GF-D8 (cell line): ENCODE data around the gene KRTAP2-4.
"Not testable (repeated sequence)": the region's sequence is repeated elsewhere in the genome, so short reads cannot be mapped to it uniquely, and the experiment has no call there.

Experiments used
- DNase-seq: peaks from one replicate; lab custom pipeline; 2025; lab: John Stamatoyannopoulos, UW

Gene KRTAP2-4

DNA sequence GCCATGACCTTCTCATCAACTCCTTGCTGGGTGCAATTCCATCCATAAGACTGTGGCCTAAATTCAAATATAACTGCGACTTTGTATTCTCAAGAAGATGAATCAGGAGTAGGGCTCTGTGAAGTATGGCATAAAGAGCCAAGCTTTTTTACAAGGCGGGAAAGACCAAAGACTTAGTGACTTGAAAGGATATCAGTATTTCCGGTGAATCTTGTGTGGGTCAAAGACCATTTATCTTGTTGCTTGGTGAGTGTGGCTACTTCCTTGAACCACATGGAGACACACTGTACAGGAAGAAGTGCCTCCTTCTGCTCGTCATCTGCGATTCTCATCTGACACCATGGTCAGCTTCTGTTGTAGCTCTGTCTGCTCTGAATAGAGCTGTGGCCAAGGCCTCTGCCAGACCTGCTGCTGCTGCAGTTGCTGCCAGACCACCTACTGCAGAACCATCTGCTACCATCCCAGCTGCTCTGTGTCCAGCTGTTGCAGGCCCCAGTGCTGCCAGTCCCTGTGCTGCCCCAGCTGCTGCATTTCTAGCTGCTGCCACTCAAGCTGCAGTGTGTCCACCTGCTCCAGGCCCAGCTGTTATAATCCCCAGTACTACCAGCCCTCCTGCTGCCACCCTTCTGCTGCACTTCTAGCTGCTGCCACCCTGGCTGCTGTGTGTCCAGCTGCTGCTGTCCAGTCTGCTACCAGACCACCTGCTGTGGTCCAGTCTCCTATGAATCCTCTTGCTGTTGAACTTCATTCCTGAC is 6.1 kb upstream of the KRTAP2-4 start:
- no peak for DNase-seq

DNA sequence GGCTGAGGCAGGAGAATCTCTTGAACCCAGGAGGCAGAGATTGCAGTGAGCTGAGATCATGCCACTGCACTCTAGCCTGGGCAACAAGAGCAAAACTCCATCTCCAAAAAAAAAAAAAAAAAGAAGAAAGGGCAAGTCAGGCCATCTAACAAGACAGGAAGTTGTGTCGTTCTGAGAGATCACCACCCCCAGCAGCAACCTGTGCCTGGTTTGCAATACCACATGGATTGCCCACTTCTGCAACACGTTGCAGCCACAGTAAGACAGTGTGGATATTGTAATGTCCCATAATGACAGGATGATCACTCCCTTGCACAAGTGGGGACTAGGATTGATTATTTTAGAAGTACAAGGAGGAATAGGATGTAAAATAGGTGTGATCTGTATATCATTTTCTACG is 3.4 kb upstream of the KRTAP2-4 start:
- DNase-seq: no peak

DNA sequence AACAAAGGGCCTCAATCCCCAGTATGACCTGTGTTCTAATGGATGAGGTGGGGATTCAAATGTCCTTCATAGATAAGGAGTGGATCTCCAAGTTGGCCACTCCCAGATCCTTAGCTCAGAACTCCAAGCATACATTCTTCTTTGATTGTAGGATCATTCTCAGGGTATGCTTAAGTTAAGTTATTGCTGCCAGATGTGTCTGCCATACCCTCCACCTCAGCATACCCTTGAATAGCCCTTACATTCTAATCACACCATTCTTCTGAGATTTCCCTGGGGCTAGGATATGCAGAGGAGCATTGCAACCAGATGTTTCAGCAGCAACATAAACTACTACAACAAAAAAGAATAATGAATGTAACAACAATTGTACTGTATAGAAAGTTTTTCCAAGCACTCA is 1.6 kb upstream of the KRTAP2-4 start:
- DNase-seq: no peak

DNA sequence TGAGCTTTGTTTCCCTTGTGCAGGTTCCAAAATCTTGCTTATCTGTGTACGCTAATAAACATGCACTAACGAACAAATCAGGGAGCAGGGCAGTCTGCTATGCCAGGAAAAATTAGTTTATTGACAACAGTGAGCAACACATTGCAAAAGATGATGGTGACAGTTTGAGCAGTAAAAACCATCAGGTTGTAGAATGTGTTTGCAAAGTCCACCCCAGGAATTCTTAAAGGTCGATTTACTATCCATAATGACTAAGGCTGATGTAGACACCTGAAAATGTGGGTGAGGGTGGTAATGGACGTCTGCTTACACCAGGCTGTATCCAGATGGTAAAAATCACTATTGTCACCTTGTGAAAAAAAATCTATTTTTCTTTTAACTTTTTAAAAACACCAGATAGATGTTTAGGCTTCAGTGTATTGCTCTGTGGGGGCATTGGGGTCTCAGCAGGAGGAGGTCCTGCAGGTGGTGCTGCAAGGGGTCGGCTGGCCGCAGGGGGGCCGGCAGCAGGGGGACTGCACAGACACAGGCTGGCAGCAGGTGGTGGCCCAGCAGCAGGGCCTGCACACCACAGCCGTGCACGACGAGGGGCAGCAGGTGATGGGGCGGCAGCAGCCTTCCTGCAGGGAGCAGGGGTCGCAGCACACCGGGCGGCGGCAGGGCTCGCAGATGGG is 526 bp downstream of the KRTAP2-4 start:
- not testable (repeated sequence) for DNase-seq

DNA sequence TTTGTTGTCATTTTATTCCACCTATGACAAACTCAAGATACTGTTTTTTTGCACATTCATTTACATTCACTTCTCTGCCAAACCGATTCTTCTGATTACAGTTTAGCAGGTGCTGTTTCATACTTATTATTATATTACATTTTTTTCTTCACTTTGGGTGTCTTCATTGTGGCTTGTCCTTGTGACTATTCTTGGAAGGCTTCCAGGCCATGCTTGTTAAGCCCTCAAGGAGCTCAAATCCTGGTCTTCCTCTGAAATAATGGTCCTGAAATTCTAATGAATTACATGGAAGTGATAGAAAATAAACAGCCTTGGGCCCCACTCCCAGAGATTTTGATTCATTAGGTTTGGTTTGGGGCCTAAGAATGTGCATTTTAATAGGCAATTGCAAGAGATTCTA is 1.4 kb downstream of the KRTAP2-4 start:
- DNase-seq: no peak

DNA sequence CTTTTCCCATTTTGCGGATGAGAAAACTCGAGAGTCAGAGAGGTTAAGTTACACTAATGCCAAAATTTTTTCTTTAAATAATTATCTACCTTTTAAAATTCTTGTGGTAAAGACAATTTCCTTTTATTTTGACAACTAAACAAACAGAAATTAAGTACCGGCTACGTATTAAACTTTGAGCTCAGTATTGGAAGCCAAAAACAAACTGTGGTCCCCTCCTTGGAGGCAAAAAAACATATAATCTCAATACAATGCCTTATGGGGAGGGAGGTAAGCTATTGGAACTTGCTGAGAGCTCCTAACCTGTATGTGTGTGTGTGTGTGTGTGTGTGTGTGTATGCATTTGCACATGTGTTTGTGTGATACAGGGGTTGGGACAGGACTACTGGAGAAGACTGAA is 2.2 kb downstream of the KRTAP2-4 start:
- no peak for DNase-seq

DNA sequence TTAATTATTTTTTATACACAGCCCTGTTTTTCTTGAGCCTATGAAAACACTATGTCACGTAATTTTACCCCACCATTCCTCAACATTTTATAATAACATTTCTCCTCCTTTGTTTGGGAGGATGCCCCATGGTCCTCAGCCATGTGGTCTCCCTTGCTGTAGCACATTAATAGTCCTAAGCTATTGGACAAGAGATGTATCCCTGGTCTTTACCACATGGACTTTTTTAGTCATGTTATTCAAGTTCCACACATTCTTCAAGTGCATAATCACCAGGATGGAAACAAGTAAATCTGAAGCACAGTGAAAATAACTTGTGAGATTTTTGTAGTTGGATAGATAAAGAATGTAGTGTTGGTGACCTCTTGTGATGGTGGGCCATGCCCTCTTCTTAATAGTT is 3.7 kb downstream of the KRTAP2-4 start:
- DNase-seq: no peak

DNA sequence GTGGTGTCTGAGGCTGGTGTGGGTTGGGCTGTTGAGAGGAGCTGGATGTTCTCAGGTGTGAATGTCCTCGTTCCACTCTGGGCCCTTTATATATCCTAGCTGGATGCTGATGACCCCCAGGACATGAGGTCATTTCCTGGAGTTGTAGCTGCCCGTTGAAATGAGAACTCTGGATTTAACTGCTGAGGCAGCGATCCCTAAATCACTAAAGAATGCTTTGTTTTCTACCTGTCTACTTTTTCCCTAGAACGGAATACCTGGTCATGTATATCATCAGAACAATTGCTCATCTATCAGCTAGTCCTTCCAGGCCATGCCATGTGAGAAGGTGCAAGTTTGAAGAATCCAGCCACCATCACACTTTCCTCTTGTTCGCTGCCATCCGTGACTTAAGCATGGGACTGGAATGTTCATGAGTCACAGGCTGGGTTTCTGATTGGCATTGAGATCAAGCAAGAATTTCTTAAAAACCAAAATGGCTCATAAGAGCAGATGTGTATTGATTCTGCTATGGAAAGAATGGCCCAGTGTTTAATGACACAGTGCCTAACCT is 5.6 kb downstream of the KRTAP2-4 start, which contains the start of gene KRTAP2-3:
Gene KRTAP2-3 (minus strand): TSS at position 63 of the 553 bp plus-strand sequence. CDS start 64 bp downstream, outside the sequence.
- no peak for DNase-seq

DNA sequence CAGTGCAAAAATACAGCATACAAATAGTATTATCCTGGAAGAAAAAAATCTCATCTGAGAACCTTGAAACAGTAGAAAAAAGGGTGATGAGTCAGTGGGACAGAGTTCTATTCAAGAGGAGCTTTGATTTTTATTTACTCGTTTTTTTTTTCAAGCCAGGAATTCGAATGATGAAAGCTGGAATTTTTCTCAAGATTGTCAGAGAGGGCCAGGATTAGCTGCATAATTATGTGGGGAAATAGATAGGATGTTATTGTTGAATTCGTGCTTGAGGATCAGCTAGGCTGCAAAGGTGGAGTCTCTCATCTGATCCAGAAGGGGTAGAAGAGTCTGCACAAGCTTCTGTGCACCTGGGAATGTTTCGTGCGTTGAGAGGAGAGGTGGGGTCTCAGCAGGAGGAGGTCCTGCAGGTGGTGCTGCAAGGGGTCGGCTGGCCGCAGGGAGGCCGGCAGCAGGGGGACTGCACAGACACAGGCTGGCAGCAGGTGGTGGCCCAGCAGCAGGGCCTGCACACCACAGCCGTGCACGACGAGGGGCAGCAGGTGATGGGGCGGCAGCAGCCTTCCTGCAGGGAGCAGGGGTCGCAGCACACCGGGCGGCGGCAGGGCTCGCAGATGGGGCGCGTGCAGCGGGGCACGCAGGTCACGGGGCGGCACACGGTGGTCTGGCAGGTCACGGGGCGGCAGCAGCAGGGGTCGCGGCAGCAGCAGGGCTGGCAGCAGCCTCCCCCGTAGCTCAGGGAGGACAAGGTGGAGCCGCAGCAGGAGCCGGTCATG is 6.2 kb downstream of the KRTAP2-4 start:
- not testable (repeated sequence) for DNase-seq

DNA sequence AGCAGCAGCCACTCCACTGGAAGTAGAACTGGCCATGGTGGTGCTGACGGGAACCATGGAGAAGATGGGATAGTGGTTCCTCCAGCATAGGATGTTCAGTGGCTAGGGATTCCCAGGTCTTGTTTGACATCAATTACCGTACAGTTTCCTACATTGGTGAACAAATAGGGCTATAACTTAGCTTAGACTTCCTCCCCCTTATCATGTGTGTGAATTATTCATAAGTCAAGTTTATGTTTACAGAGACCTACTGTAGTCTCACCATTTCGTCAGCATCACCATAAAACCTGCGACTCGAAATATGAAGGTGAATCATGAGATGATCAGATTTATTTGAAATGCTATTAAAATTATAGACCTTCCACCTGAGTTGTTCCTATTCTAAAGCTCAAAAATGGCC is 6.9 kb downstream of the KRTAP2-4 start:
- DNase-seq: no peak

DNA sequence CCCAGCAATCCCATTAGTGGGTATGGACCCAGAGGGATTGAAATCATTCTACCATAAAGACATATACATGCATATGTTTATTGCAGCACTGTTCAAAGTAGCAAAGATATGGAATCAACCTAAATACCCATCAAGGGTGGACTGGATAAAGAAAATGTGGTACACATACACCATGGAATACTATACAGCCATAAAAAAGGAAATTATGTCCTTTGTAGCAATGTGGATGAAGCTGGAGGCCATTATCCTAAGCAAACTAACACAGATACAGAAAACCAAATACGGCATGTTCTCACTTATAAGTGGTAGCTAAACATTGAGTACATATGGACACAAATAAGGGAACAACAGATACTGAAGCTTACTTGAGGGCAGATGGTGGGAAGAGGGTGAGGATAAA is 8.1 kb downstream of the KRTAP2-4 start:
- no peak for DNase-seq

DNA sequence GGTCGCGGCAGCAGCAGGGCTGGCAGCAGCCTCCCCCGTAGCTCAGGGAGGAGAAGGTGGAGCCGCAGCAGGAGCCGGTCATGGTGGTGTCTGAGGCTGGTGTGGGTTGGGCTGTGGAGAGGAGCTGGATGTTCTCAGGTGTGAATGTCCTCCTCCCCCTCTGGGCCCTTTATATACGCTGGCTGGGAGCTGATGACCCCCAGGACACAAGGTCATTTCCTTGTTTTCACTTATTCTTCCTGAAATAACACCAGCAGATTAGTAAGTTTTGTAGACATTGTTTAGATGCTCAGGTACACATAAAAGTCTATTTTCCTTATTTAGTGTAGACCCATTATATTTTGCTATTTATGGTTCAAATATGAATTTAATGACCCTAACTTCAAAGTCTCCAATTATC is 10.5 kb downstream of the KRTAP2-4 start, which contains the start of gene KRTAP2-2:
Gene KRTAP2-2 (minus strand): TSS at position 101 of the 400 bp plus-strand sequence. CDS start 19 bp downstream, at position 82.
- not testable (repeated sequence) for DNase-seq

DNA sequence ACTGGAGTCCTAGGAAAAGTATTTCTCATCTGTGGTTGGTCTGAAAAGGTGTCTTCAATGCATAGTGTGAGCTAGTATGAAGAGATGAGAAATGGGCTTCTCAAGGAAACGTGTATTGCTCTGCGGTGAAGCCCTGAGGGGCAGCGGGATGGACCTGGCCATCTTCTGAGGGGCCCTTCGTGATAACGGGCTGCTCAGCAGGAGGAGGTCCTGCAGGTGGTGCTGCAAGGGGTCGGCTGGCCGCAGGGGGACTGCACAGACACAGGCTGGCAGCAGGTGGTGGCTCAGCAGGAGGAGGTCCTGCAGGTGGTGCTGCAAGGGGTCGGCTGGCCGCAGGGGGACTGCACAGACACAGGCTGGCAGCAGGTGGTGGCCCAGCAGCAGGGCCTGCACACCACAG is 11.1 kb downstream of the KRTAP2-4 start:
- not testable (repeated sequence) for DNase-seq

DNA sequence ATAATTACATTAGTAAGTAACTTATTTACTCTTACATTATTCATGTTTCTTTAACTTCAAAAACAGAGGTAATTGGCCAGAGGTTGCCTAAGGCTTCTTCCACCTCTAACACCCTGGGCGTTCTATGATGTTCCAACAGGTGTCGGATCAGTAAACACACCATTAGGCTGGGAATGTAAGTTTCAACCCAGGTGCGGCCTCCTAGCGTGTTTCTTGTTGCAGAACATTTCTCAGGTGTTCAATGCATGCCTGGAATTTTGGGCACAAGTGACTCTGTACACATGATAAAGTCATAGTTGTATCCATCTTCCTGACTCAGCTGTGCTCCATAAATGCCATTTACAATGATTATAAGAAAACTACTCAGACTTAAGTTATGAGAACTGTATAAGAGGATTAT is 11.7 kb downstream of the KRTAP2-4 start:
- DNase-seq: no peak

DNA sequence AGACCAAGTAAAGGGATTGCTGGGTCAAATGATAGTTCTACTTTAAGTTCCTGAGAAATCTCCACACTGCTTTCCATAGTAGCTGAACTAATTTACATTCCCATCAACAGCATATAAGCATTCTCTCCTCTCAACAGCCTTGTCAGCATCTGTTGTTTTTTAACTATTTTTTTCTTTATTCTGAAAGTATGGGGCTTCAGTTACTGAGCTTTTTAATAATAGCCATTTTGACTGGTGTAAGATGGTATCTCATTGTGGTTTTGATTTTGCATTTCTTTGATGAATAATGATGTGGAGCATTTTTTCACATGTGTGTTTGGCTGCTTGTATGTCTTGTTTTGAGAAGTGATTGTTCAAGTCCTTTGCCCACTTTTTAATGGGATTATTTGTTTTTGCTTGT is 13.1 kb downstream of the KRTAP2-4 start:
- DNase-seq: no peak

DNA sequence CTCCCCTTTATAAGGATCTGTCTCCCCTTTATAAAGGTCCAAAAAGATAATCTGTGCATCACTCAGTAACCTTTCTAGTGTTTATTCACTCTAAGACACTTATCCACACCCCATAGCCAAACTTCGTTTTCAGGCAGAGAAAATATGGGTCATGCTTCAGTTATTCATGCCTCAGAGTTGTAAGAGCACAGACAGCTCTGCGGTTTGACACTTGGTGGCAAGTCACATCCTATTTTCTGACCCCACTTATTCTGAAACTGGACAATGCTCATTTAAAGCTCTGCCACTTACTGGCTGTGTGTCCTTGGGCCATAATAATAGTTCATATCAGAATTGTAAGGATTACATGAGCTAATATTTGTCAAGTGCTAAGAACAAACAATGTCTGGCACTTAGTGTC is 16.6 kb downstream of the KRTAP2-4 start:
- no peak for DNase-seq

DNA sequence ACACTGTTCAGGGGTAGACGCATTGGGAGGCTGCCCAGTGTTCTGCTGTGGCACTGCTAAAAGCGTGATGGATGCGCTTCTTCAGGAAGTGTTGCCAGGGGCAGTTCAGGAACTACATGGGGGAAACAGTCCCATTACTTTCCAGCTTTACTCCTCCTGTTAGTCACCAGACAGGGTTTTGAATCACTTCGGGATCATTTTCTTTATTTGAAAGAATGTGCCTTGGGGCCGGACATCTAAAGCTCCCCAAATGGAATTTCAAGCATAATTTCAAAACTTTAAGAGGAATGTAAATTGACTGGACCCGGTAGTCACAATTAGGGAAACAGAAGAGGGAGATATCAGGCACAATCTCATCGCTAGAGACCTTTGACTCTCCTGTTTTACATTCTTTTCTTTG is 17.2 kb downstream of the KRTAP2-4 start:
- no peak for DNase-seq

DNA sequence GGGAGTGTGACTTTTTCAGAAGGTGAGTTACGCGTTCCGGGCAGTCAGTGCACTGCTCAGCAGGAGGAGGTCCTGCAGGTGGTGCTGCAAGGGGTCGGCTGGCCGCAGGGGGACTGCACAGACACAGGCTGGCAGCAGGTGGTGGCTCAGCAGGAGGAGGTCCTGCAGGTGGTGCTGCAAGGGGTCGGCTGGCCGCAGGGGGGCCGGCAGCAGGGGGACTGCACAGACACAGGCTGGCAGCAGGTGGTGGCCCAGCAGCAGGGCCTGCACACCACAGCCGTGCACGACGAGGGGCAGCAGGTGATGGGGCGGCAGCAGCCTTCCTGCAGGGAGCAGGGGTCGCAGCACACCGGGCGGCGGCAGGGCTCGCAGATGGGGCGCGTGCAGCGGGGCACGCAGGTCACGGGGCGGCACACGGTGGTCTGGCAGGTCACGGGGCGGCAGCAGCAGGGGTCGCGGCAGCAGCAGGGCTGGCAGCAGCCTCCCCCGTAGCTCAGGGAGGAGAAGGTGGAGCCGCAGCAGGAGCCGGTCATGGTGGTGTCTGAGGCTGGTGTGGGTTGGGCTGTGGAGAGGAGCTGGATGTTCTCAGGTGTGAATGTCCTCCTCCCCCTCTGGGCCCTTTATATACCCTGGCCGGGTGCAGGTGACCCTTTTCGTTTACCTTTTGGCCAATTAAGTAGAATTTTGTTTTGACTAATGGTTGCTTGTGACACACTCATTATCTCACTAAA is 18.8 kb downstream of the KRTAP2-4 start, which contains the start of gene KRTAP2-1:
Gene KRTAP2-1 (minus strand): TSS at position 582 of the 731 bp plus-strand sequence. CDS start 49 bp downstream, at position 533.
- DNase-seq: not testable (repeated sequence)

DNA sequence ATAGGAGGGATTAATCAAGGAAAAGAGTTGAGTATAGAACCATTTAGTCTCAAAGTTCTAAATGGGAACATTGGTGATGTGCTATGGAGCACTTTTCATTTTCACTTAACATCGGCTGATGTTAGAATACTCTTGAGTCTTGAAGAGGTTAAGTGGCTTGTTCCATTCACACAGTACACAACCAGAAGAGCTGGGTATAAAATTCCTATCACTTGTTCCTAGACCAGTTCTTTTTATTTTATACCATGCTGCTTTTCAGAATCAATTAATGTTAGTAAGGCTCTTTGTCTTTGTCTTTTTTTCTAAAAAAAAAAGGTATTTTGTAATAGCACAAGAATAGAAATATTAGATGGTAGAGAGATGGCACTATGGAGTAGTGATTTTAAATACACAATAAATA is 22.7 kb downstream of the KRTAP2-4 start:
- no peak for DNase-seq

DNA sequence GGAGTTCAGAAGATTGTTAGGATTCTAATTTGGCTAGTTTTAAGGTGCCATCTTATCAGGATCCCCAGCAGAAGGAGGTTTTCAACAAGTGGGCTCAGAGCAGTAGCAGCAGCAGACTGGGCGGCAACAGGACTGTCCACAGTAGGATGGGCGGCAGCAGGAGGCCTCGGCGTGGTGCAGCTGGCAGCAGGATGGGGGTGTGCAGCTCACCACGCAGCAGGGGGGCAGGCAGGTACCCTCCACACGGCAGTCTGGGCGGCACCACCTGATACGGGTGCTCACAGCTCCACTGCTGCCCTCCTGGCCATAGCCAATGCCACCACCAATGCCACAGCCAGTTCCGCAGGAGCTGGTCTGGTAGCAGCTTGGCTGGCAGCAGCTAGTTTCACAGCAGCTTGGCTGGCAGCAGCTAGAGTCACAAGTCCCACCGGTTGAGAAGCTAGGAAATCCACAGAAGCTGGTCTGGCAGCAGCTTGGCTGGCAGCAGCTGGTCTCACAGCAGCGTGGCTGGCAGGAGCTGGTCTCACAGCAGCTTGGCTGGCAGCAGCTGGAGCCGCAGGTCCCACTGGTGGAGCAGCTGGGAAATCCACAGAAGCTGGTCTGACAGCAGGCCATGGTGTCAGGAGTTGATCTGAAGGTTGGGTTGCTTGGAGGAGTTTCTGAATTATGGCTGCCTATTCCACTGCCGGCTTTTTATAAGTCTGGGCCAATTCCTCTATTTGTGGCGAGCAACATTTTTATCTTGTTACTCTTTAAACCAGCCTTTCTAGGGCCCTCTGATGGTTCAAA is 24.7 kb downstream of the KRTAP2-4 start, which contains the start of gene KRTAP1-1:
Gene KRTAP1-1 (minus strand): TSS at position 668 of the 789 bp plus-strand sequence. CDS start 53 bp downstream, at position 615.
- DNase-seq: not testable (repeated sequence)
